Activated effector memory CD4-positive, alpha-beta T cell treated with anti-CD3 and anti-CD28 coated beads, Interleukin-2, amount 50 U/mL, for 16 hours (primary cell): ENCODE measurements around the gene RNF220.
"Not testable (repeated sequence)": the region's sequence is repeated elsewhere in the genome, so short reads cannot be mapped to it uniquely, and the experiment has no call there.

Experiments used
- DNase-seq: peaks from one replicate; pipeline ENCODE4 v3.0.0-alpha.2; 2020

Gene RNF220

GRCh38 chr1:44554706-44555105, 149.7 kb downstream of the RNF220 start:
- DNase-seq: no peak

GRCh38 chr1:44557778-44558177, 152.7 kb downstream of the RNF220 start:
- no peak for DNase-seq

GRCh38 chr1:44558883-44559282, 153.8 kb downstream of the RNF220 start:
- no peak for DNase-seq

- DNase-seq: no peak
Measured at GRCh38 chr1:44559330-44559729, 154.3 kb downstream of the RNF220 start.

- no peak for DNase-seq
Measured at GRCh38 chr1:44559913-44560312, 154.9 kb downstream of the RNF220 start.

GRCh38 chr1:44560696-44561095, 155.6 kb downstream of the RNF220 start:
- not testable (repeated sequence) for DNase-seq

GRCh38 chr1:44565259-44565750, 160.2 kb downstream of the RNF220 start:
- no peak for DNase-seq

- no peak for DNase-seq
Measured at GRCh38 chr1:44565833-44566232, 160.8 kb downstream of the RNF220 start.

- DNase-seq: no peak
Measured at GRCh38 chr1:44566281-44567046, 161.4 kb downstream of the RNF220 start.

- no peak for DNase-seq
Measured at GRCh38 chr1:44568128-44568900, 163.3 kb downstream of the RNF220 start.

GRCh38 chr1:44569491-44569890, 164.4 kb downstream of the RNF220 start:
- no peak for DNase-seq

- DNase-seq: no peak
Measured at GRCh38 chr1:44571712-44572571, 166.9 kb downstream of the RNF220 start.

- DNase-seq: no peak
Measured at GRCh38 chr1:44572572-44572879, 167.5 kb downstream of the RNF220 start.

GRCh38 chr1:44575396-44575795, 170.3 kb downstream of the RNF220 start:
- DNase-seq: no peak

GRCh38 chr1:44576456-44577150, 171.5 kb downstream of the RNF220 start:
- no peak for DNase-seq

GRCh38 chr1:44581205-44581604, 176.2 kb downstream of the RNF220 start:
- DNase-seq: no peak

- DNase-seq: no peak
Measured at GRCh38 chr1:44584167-44584566, 179.1 kb downstream of the RNF220 start.

GRCh38 chr1:44585315-44585920, 180.4 kb downstream of the RNF220 start:
- DNase-seq: no peak

- DNase-seq: no peak
Measured at GRCh38 chr1:44587796-44588460, 182.9 kb downstream of the RNF220 start.

GRCh38 chr1:44588551-44589210, 183.6 kb downstream of the RNF220 start:
- no peak for DNase-seq

GRCh38 chr1:44590475-44590874, 185.4 kb downstream of the RNF220 start:
- DNase-seq: no peak
